Fibroblast of skin of right biceps (primary cell): ENCODE measurements around the gene TMEM259.

ENCODE experiments used
- DNase-seq: peaks from one replicate; pipeline ENCODE4 v3.0.0-alpha.2; 2013

TMEM259 gene

DNA sequence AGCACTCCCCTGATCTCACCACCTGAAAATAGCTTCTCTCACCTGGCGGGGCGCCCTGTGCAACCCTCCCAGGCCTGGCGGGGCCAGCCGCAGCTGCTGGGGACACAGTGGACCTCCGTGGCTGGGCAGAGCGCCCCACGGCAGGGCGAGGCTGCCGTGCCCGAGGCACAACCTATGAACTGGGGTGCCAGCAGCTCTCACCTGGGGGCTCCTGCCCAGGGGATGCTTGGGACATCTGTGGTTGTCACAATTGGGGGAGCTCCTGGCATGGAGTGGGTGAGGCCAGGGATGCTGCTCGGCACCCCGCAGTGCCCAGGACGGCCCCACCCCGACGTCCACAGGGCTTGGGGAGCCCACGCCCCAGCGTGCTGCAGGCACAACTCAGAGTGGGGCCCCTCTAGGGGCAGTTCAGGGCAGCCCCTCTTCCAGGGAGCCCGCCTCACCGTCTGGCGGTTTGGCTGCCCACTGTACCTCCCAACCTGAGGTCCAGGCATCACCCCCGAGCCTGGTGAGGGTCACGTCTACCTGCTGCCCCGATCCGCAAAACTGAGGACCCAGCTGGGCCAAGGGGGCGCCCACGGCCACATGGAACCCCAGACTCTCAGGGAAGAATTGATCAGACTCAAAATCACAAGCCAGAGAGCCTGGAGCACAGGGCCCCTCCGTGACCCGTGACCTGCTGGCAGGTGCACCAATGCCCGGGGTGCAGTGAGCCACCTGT lies 5.7 kb downstream of the TMEM259 start:
- no peak for DNase-seq

DNA sequence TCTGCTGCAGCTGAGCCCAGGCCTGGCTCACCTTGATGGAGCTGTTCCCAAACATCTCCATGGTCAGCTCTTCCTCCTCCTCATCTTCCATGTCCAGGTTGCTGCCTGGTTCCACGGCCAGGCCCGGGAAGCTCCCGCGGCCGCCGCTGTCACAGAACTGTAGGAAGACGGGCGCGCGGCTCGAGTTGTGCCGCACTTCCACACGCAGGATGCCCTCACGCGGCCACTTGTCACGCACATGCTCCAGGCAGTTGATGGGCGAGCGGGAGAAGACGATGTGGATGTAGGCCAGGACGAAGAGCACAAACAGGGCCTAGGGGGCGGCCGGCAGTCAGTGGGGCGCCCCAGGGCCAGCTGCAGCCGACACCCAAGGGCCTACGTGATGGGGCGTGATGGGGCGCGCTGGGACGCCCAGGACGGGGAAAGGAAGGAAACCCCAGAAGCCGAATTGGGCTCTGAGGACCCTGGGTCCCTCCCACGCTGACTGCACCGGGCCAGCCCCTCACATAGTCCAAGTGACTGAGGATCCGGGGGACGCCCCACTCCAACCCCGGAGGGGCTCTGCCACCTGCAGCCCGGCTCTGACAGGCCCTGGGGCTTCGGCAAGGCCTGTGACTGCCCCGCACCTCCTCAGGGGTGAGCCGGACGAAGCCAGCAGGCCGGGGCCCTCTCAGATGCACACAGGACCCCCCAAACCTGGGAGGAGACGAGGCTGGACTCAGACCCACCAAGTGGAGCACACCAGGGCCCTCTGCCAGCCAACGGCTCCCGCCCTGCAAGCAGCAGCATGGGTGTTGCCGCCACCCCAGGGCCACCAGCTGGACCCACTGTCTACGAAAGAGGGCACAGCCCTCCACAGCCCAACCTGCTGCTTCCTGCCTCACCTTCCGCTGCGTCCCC lies 6.5 kb downstream of the TMEM259 start:
- no peak for DNase-seq

DNA sequence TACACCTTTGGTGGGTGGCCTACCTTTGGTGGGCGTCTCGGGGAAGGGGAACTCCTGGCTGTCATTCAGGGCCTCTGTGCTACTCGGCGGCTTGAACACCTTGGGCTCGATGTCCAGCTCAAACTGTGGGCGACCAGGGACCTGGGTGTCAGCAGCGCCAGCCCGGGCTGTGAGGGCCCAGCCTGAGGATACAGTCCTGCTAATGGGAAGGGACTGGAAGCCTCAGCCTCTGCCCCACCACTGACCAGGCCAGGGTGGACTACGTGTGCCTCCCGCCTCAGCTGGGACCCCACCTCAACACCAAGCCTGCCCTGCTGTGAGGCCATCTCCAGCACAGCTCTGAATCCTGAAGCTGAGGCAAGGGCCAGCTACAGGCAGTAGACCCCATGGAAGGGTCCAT lies 7.7 kb downstream of the TMEM259 start:
- no peak for DNase-seq

DNA sequence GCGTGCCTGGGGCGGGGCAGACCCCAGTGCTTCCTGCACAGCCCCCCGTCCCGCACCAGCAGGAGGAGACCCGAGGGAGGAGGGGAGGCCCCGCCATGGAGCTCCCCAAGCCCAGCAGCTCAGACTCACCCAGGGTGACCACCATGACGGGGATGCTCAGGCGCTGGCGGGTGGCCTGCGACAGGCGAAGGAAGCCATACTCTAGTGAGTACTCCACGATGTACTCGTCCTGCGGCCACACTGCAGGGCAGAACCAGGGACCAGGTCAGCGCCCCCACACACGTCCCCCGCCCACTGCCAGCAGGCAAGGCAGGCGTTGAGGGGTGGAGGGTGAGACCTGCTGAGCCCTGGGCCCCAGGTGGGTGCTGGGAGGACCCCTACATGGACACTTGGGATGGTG lies 8.6 kb downstream of the TMEM259 start:
- DNase-seq = no peak

DNA sequence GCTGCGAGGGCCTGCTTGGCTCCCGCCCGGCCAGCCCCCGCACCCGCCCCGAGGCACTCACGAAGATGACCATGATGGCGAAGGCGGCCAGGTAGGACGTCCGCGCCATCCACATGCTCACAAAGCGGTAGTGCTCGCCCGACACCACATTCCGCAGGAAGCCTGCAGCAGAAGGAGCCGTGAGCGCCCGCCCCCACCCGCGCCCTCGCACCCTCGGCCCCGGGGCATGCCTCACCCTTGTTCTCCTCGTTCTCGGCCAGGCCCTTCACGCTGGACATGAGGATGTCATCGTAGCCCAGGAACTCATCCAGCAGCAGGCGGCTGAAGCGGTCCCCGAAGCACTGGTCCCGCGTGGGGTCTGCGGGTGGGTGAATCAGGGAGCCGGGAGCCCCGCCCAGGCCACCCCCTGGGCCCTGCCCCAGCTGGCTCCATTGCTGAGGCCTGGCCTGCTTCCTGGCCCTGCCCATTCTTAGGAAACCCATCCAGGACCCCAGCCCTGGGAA lies 9.0 kb downstream of the TMEM259 start:
- no peak for DNase-seq

DNA sequence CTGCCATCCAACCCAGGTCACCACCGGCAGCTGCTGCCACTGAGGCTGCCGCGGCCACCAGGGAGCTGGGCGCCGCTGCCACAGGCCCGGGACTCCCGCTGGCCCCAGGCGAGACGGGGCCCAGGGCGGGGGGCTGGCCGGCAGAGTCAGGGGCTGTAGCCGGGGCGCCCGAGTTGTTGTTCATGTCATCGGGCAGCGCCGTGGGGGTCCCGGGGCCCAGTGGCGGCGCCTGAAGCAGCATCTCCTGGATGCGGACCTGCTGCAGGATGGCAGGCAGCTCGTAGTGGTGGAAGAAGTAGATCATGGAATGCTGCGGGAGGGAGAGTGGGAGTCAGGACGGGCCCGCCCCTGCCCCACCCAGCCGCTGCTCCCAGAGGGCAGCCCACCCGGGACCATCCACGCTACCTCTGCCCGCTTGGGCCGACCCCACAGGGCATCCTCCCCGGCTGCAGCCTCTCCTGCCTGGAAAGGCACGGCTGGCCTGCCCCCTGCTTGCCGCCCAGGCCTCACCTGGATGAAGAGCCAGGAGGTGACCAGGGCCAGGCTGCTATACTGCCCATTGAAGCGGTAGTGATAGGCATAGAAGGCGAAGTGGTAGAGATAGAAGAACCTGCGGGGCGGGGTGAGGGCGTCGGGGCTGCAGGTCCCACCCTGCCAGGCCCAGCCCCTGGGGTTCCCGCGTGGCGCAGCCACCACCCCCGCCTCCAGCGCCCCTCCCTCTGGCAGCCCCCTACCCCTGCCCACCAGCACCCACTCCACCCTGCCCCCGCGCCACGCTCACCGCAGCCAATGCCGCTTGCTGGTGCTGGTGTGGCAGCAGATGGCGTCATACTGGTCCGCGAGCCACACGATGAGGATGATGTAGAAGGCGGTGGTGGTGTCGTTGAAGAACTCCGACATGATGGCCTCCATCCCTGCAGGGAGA lies 10.1 kb downstream of the TMEM259 start:
- no peak for DNase-seq

DNA sequence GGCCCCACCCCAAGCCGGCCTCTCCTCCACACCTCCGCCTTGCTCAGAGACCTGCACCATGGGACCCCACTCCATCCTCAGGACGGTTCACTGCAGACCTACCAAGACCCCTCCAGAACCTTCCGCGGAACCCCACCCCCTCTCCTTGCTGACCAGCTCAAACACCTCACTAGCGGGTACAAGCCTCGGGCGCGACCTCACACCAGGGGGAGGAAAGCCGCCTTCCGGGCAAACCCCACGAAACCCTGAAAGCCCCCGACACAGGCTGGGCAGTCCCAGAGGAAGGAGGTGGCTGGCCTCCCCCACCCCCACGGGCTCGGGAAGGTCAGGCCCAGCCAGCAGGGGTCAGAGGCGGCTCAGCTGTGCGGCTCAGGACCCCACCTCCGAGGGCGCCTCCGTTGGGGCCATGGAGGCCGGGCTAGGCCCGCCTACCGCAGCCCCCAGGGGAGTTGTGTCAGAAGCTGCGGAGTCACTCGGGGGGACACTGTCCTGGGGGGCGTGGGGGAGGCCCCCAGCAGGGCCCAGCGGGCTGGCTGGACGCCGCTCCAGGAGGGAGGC lies 10.9 kb downstream of the TMEM259 start:
- no peak for DNase-seq

DNA sequence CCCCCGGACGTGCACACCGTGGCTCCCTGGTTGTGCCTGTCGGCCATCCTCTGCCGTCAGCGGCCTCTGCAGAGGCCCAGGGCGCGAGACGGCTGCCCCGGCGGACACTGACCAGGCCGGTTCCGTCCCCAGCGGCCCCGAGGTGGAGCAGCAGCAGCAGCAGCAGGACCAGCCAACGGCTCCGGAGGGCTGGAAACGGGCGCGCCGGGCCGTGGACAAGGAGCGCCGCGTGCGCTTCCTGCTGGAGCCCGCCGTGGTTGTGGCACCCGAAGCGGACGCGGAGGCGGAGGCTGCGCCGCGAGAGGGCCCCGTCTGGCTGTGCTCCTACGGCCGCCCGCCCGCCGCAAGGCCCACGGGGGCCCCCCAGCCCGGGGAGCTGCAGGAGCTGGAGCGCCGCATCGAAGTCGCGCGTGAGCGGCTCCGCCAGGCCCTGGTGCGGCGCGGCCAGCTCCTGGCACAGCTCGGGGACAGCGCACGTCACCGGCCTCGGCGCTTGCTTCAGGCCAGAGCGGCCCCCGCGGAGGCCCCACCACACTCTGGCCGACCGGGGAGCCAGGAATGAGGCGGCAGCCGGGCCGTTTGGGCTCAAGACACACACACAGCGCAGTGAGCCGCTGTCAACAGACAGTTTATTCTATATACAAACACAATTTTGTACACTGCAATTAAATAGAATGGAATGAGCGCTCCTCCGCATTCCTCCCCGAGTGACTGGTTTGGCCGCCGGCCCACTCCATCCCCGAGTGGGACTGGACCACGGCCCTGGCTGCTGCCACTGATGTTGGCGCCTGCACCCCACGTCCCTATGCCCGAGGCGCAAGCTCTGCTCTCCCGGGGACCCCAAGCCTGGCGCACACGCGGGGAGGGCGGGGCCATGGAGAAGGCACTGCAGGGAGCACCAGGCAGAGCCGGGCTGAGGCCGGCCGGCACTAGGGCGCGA lies 11.6 kb downstream of the TMEM259 start:
- no peak for DNase-seq

DNA sequence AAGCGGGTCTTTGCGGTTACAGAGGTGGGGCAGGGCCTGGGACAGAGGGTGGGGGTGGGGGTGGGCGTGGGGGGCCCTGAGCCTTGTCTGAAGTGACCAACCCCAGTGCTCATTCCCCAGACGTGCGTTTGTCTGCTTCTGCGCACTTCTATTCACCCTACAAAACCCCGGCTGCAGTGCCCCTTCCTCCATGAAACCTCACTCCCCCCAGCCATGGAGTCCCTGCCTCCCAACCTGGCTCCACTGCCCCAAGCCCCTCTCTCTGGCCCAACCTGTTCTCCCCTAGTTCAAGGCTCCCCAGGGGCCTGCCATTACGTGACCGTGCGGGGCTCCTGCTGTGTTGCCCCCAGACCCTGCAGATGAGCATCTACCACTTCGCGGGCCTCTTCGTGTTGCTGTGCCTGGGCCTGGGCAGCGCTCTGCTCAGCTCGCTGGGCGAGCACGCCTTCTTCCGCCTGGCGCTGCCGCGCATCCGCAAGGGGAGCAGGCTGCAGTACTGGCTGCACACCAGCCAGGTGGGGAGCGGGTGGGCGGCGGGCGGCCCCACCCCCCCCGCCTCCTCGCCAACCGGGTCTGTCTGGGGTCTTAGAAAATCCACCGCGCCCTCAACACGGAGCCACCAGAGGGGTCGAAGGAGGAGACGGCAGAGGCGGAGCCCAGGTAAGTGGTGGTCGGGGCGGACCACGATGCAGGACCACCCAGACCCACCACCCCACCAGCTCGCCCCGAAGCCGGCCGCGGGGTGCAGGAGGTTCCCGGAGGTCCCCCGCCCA lies 12.5 kb downstream of the TMEM259 start:
- DNase-seq = no peak

DNA sequence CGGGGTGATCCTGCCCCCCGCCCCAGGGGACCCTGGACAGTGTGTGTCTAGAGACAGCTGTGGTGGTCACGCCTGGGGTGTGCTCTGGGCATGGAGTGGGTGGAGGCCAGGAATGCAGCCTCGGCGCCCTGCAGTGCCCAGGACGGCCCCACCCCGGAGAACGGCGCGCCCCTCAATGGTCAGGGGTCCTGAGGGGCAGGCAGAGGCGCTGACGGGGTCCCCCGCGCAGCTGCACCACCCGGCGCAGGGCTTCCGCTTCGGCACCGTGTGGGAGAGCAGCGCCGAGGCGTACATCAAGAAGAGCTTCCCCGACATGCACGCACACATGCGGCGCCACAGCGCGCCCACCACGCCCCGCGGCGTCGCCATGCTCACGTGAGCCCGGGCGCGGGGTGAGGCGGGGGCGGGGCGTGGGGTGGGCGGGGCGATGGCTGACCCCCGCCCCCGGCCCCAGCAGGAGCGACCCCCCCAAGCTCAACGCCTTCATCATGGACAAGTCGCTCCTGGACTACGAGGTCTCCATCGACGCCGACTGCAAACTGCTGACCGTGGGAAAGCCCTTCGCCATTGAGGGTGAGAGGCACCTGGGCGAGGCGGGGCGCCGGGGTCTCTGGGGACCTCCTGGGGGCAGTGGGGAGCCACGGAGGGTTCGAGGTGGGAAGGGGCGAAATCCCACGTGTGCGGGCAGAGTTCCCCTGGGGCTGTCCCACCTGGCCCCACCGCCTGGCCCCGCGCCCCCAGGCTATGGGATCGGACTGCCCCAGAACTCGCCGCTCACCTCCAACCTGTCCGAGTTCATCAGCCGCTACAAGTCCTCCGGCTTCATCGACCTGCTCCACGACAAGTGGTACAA lies 13.3 kb downstream of the TMEM259 start:
- no peak for DNase-seq

DNA sequence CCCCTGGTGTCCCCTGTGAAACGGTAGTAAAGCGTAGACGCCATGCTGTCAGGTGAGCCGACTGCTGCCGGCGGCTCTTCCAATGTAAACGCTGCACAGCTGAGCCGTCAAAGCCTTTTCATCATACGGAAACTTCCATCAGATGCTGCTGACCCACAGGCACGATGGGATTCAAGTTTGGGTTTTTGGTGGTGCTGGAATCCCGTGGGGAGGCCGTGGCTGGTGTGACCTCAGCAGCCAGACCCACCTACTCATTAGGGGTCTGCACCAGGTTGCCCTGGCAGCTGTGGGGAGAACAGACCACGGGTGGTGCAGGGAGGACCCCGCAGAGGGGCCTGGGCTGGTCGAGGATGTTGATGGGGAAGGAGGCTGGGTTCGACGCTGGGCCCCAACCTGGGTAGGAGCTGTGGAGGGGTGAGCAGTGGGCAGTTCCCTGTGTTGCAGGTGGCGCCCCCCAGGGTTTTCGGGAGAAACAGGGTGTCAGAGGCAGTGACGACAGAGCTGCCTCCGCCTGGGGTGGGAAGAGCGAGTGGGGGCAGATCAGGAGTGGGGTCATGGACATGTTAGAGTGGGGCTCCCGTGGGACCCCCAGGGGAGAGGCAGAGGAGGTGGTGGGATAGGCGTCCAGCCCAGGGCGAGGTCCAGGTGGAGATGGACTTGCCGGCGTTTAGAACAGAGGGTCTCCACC lies 14.1 kb downstream of the TMEM259 start:
- DNase-seq = no peak

DNA sequence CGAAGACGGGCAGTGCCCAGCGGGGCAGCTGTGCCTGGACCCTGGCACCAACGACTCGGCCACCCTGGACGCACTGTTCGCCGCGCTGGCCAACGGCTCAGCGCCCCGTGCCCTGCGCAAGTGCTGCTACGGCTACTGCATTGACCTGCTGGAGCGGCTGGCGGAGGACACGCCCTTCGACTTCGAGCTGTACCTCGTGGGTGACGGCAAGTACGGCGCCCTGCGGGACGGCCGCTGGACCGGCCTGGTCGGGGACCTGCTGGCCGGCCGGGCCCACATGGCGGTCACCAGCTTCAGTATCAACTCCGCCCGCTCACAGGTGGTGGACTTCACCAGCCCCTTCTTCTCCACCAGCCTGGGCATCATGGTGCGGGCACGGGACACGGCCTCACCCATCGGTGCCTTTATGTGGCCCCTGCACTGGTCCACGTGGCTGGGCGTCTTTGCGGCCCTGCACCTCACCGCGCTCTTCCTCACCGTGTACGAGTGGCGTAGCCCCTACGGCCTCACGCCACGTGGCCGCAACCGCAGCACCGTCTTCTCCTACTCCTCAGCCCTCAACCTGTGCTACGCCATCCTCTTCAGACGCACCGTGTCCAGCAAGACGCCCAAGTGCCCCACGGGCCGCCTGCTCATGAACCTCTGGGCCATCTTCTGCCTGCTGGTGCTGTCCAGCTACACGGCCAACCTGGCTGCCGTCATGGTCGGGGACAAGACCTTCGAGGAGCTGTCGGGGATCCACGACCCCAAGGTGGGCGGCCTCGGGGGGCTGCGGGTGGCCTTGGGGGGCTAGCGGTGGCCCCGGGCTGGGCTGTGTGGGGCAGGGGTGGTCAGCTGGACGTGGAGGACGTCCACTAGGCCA lies 15.9 kb downstream of the TMEM259 start:
- DNase-seq = no peak

DNA sequence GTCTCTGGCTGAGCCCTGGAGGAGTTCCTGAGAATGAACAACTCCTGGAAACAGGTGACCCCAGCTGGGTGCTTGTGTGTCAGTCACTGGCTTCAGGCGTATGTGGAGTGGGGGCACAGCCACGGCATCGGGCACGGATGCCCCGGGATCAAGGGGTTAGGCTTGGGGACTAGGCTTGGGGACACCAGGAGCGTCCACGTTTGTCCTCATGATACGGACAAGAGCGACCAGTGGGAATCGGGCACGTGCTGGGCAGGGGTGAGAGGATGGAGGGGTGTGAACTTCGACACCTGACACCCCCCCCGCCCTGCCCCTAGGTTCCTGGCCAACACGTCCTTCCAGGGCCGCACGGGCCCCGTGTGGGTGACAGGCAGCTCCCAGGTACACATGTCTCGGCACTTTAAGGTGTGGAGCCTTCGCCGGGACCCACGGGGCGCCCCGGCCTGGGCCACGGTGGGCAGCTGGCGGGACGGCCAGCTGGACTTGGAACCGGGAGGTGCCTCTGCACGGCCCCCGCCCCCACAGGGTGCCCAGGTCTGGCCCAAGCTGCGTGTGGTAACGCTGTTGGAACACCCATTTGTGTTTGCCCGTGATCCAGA lies 16.6 kb downstream of the TMEM259 start:
- no peak for DNase-seq

DNA sequence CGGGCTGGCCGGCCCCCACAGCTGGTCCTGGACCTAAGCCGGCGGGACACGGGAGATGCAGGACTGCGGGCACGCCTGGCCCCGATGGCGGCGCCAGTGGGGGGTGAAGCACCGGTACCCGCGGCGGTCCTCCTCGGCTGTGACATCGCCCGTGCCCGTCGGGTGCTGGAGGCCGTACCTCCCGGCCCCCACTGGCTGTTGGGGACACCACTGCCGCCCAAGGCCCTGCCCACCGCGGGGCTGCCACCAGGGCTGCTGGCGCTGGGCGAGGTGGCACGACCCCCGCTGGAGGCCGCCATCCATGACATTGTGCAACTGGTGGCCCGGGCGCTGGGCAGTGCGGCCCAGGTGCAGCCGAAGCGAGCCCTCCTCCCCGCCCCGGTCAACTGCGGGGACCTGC lies 17.6 kb downstream of the TMEM259 start:
- no peak for DNase-seq

DNA sequence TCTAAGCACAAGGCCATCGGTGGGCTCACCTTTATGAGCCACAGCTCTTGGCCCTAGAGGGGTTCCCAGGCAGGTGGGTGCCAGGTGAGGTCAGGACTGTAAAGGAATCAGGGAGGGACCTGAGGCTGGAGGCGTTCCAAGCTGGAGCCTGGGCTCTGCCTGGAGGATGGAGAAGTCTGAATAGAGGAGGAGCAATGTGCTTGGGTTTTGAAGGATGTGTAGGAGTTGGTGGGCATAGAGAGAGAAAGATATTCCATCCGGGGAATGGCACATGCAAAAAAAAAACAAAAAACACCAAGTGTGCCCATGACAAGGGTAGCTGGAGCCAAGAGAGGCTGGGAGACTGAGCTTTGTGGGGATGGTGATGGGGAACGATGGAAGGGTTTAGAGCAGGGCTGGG lies 18.3 kb downstream of the TMEM259 start:
- no peak for DNase-seq

DNA sequence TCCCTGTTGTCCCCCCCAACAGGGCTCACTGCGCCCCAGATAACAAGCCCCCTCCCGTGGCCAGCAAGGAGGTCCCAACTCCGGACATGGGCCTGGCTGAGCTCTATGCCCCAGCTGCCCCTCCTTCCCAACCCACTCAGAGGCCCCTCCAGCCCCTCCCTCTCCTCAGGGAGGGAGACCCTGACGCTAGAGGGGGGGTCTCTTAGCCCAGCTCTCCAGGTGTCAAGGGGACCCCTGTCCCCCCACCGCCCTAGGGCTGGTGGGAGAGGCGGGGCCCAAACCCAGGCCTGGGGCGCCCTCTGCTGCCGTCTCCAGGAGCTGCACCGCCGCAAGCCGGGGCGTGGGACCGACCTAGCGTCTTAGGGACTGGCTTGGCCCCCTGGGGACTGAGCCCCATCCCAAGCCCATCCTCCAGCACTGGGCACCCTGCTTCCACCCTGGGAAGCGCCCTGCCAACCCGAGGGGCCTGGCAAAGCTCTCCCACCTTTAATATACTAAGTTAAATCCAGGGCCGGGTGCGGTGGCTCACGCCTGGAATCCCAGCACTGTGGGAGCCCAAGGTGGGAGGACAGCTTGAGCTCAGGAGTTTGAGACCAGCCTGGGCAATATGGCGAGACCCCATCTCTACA lies 19.3 kb downstream of the TMEM259 start:
- peak; percentile 33 for DNase-seq
